ENCODE measurements around the gene PLA2G4A.
"Not testable (repeated sequence)": the region's sequence is repeated elsewhere in the genome, so short reads cannot be mapped to it uniquely, and the experiment has no call there.

Gene PLA2G4A

GRCh38 chr1:186921386-186921785, 92.6 kb downstream of the PLA2G4A start:
- DNase-seq (ENCODE audit: low read depth in 2 of 2) = not testable (repeated sequence)

DNA sequence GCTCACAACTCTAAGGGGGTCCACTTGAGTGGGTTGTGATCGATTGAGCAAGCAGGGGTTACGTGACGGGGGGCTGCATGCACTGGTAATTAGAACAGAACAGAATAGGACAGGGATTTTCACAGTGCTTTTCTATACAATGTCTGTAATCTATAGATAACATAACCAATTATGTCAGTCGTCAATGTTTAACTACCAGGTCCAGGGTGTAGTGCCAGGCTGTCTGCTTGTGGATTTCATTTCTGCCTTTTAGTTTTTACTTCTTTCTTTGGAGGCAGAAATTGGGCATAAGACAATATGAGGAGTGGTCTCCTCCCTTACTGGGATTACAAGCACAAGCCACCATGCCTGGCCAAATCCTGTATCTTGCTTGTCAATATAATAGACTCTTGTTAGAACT, 94.1 kb downstream of the PLA2G4A start:
- not testable (repeated sequence) for DNase-seq (ENCODE audit: low read depth in 2 of 2)

DNA sequence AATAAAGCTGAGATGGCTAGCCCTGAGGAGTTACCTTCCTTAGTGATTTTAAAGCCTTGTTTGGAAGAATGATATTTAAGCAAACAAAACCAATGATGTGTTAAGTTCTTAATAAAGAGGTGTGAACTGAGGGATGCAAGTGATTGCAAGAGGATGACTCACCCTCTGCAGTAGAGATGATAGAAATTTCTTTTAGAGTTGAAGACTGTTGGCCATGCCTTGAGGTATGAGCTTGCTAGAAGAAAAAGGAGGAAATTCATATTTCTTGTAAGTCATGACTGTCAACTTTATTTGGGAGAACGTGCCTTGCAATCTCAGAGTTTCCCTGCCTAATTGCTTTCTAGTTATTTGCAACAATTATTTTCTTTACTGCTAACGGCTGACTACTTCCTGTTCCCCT, 94.7 kb downstream of the PLA2G4A start:
- DNase-seq (ENCODE audit: low read depth in 2 of 2) = no peak

GRCh38 chr1:186925881-186926669, 97.3 kb downstream of the PLA2G4A start:
- DNase-seq (ENCODE audit: low read depth in 2 of 2) = no peak

DNA sequence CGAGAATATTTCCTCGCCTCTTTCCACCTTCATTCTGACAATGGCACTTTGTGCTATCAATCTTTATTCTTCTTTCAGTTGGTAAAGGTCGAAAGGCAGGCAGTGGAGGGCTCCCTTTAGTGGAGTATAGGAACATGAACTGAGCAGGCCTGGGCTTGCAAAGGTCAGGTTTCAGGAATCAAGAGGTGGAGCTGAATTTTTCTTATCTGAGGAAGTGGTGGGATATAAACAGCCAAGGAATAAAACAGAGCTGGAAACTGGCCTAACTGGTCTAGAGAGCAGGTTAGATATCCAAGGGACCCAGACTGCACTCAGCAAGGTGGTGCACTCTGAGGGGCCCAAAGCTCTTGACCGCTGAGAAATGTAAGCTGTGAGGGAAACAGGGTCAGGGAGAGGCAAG, 99.1 kb downstream of the PLA2G4A start:
- no peak for DNase-seq (ENCODE audit: low read depth in 2 of 2)

- no peak for DNase-seq (ENCODE audit: low read depth in 2 of 2)
Measured at GRCh38 chr1:186930238-186930637, 101.5 kb downstream of the PLA2G4A start.

- DNase-seq (ENCODE audit: low read depth in 2 of 2) = no peak
Measured at GRCh38 chr1:186937016-186937670, 108.4 kb downstream of the PLA2G4A start.

DNA sequence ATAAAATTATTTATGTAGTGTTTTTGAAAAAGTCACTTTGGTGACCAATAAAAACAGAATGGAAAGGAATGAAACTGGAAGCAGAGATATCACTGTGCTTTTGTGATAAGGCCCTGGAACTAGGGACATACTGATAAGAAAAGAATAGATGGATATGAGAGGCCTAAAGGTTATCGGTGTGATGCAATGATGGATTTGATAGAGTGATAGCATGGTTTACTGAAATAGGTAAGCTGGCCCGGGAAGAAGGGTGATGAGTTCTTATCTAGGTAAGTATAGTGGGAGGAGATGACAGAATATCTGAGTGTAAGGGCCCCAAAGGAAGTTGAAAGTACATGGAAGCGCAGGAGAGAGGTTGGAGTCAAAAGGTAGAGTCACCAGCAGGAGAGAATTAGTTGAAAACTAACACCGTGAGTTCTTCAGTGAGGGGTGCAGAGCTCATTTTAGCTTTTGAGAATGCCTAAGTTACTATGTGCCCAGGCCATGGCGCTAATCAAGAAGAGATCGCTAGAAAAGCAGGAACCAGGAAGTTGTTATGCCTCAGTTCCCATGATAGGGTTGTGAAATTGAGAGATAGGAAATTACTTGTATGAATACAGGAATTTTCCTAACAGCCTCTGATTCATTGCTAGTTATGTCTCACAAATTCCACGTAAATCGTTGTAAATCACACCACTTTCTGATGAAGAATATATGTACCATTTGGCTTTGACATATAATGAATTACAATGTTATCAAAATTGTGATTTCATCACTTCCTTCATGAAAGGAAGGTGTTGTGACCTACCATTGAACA, 115.3 kb downstream of the PLA2G4A start:
- DNase-seq (ENCODE audit: low read depth in 2 of 2) = no peak

- no peak for DNase-seq (ENCODE audit: low read depth in 2 of 2)
Measured at GRCh38 chr1:186945146-186945545, 116.4 kb downstream of the PLA2G4A start.

GRCh38 chr1:186948535-186948934, 119.8 kb downstream of the PLA2G4A start:
- DNase-seq (ENCODE audit: low read depth in 2 of 2) = no peak

GRCh38 chr1:186949173-186949572, 120.4 kb downstream of the PLA2G4A start:
- DNase-seq (ENCODE audit: low read depth in 2 of 2) = no peak

GRCh38 chr1:186950547-186950946, 121.8 kb downstream of the PLA2G4A start:
- DNase-seq (ENCODE audit: low read depth in 2 of 2) = no peak

DNA sequence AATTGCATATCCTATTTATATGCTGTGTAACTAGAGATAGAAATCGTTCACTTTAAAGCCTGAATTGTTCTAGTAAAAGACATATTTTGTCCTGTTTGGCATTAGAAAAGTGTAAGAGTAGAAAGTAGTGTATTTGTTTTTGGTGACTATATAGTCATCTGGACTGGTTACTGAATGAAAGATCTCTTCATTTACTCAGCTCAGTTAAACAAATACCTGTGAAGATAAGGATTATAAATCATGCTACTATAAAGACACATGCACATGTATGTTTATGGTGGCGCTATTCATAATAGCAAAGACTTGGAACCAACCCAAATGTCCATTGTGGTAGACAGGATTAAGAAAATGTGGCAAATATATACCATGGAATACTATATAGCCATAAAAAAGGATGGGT, 125.1 kb downstream of the PLA2G4A start:
- DNase-seq (ENCODE audit: low read depth in 2 of 2) = no peak

- DNase-seq (ENCODE audit: low read depth in 2 of 2) = no peak
Measured at GRCh38 chr1:186957314-186957713, 128.6 kb downstream of the PLA2G4A start.

DNA sequence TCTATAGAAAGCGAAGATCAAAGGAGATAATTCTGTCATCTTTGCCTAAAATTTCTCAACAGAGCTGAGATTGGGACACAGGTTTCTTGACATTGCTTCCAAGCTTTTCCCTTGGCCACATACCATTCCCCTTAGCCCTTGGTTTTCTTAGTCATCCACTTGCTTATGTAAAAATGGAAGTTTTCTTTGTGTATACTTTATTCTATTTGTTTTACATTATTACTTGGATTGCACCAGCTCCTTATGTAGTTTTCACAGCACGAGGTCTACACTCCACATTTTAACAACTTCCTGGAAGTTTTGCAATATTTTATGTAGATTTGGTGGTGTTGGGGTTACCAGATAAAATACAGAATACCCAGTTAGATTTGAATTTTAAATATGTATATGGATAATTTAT, 129.8 kb downstream of the PLA2G4A start:
- no peak for DNase-seq (ENCODE audit: low read depth in 2 of 2)

GRCh38 chr1:186960861-186961260, 132.1 kb downstream of the PLA2G4A start:
- no peak for DNase-seq (ENCODE audit: low read depth in 2 of 2)

DNA sequence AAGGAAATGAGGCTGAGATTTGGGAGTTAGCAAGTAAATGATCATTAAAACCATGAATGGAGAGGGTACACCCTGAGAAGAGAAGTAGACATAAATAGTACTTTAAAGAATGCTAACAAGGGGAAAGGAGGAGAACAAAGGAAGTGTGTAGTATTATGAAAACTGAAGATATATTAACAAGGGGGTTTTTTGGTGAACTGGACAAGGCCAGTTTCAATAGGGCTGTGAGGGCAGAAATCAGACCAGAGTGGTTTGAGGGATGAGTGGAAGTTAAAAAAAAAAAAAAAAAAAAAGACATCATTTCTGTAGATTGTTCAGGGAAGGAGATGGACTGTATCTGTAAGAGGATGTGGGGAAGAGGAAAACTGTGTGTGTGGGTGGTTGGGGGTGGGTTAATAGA, 137.1 kb downstream of the PLA2G4A start:
- no peak for DNase-seq (ENCODE audit: low read depth in 2 of 2)

DNA sequence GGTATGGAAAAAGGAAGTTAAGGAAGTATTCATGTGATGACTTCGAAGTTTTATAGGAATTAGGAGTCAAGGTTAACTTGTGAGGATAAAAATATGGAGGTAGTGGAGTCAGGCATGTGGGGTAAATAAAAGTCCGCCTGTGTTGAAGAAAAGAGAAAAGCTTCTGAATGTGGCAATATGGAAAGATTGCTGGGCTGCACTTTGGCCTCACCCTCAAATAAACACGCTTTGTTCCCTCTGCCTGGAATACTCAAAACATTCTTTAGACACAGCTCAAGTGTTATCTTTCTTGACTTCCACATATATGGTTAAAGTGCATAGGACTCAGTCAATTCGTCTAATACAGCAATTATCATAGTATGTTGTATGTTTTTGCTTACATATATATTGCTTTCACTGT, 137.7 kb downstream of the PLA2G4A start:
- no peak for DNase-seq (ENCODE audit: low read depth in 2 of 2)

GRCh38 chr1:186967656-186968394, 139.1 kb downstream of the PLA2G4A start:
- DNase-seq (ENCODE audit: low read depth in 2 of 2) = no peak

- no peak for DNase-seq (ENCODE audit: low read depth in 2 of 2)
Measured at GRCh38 chr1:186974774-186975181, 146.0 kb downstream of the PLA2G4A start.

GRCh38 chr1:186975220-186975619, 146.5 kb downstream of the PLA2G4A start:
- no peak for DNase-seq (ENCODE audit: low read depth in 2 of 2)

- DNase-seq (ENCODE audit: low read depth in 2 of 2) = no peak
Measured at GRCh38 chr1:186976700-186977099, 148.0 kb downstream of the PLA2G4A start.
